Retinal pigment epithelial cell (primary cell): Measurements from ENCODE around the gene A4GALT.
"Not testable (repeated sequence)": the region's sequence is repeated elsewhere in the genome, so short reads cannot be mapped to it uniquely, and the experiment has no call there.

ENCODE experiments used
- DNase-seq: peaks from one replicate; pipeline ENCODE4 v3.0.0-alpha.2; 2010; ENCODE audit warnings: low read depth
- H3K4me3 ChIP-seq: 2 replicates; pipeline ENCODE4 v1.5.1; 2011; ENCODE audit warnings: mild to moderate bottlenecking, low read length, control low read depth, moderate library complexity
- CTCF ChIP-seq: conservative IDR thresholded peaks from 2 replicates; pipeline ENCODE4 v1.5.1; 2011; ENCODE audit warnings: low read depth, low read length, control low read depth, inconsistent platforms

The A4GALT gene

DNA sequence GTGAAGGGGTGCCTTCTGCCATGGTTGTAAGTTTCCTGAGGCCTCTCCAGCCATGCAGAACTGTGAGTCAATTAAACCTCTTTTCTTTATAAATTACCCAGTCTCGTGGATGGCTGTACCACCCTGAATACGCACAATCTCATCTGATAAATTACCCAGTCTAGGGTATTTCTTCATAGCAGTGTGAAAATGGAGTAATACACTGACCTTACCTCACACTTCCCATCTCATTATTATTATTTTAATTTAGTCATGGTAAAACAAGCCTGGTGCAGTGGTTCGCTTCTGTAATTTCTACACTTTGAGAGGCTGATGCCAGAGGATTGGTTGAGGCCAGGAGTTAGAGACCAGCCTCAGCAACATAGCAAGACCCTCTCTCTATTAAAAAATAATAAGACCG lies 41.0 kb downstream of the A4GALT start:
- no peak for DNase-seq
- no peak overlapping the region for H3K4me3 ChIP-seq
- no peak for TF ChIP-seq CTCF

DNA sequence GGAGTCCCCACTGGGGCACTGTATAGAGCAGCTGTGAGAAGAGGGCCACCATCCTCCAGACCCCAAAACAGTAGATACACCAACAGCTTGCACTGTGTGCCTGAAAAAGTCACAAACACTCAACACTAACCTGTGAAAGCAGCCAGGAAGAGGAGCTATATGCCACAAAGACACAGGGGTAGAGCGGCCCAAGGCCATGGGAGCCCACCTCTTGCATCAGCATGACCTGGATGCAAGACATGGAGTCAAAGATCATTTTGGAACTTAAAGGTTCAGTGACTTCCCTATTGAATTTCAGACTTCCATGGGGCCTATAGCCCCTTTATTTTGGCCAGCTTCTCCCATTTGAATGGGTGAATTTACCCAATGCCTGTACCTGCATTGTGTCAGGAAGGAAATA lies 41.8 kb downstream of the A4GALT start:
- H3K4me3 ChIP-seq: no peak overlapping the region
- TF ChIP-seq CTCF: no peak
- DNase-seq: no peak

DNA sequence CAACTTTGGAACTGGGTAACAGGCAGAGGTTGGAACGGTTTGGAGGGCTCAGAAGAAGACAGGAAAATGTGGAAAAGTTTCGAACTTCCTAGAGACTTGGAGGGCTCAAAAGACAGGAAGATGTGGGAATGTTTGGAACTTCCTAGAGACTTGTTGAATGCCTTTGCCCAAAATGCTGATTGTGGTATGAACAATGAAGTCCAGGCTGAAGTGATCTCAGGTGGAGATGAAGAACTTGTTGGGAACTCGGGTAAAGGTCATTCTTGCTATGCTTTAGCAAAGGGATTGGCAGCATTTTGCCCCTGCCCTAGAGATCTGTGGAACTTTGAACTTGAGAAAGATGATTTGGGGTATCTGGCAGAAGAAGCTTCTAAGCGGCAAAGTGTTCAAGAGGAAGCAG lies 42.7 kb downstream of the A4GALT start:
- not testable (repeated sequence) for H3K4me3 ChIP-seq, DNase-seq

GRCh38 chr22:42676059-42676607 lies 44.5 kb downstream of the A4GALT start:
- TF ChIP-seq CTCF: no peak
- no peak overlapping the region for H3K4me3 ChIP-seq
- DNase-seq: no peak

DNA sequence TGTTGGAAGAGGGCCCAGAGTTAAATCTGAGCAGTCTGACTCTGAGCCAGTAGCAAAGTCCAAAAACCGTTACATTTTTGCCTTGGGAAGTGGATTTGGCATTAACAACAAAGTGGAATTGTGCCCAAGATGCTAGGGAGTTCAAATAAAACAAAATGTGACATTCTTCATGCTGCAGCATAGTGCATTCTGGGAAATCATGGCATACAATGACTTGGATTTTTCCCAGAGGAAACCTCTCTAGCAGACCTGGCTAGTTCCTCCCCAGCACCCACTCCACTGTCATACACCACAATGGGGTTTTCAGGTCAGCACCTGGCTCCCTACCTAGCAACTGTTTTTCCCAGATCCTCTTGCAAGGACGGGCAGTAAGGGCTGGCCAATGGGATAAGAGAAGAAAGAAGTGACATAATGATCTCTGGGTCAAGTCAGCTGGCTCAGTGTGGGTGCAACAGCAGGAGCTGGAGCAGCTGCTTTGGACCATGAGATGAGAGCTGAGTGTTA lies 46.7 kb downstream of the A4GALT start:
- no peak overlapping the region for H3K4me3 ChIP-seq
- no peak for TF ChIP-seq CTCF
- DNase-seq: no peak

DNA sequence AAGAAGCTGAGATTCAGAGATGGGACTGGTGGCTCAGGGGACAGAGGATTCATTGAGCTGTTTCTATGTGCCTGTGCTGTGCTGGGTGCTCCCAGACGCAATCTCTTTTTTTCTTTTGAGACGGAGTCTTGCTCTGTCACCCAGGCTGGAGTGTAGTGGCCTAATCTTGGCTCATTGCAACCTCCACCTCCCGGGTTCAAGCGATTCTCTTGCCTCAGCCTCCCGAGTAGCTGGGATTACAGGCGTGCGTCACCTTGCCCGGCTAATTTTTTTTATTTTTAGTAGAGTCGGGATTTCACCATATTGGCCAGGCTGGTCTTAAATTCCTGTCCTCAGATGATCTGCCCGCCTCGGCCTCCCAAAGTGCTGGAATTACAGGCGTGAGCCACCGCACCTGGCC lies 47.6 kb downstream of the A4GALT start:
- not testable (repeated sequence) for DNase-seq, H3K4me3 ChIP-seq

DNA sequence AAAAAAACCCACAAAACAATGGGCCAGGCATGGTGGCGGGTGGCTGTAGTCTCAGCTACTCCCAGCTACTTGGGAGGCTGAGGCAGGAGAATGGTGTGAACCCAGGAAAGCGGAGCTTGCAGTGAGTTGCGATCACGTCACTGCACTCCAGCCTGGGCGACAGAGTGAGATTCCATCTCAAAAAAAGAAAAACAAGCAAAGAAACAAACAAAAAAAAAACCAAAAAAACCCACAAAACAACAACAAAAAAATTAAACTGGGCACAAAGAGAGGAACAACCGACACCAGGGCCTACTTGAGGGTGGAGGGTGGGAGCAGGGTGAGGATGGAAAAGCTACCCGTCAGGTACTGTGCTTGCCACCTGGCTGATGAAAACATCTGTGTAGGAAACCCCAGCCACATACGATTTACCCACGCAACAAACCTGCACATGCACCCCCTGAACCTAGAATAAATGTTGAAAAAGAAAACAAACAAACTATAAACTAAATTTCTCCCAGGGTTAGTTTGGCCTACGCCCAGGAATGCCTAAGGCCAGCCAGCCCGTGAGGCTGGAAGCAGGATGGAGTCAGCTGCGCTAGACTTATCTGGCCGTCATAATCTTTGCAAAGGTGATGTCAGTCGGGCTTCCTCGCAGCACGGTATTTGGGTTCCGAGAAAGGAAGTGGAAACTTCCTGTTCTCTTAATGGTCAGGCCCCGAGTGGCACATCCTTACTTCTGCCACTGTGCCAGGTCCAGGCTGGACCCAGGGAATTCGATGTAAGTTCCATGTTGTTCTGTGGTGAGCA lies 49.6 kb downstream of the A4GALT start:
- DNase-seq: no peak
- no peak overlapping the region for H3K4me3 ChIP-seq
- no peak for TF ChIP-seq CTCF

DNA sequence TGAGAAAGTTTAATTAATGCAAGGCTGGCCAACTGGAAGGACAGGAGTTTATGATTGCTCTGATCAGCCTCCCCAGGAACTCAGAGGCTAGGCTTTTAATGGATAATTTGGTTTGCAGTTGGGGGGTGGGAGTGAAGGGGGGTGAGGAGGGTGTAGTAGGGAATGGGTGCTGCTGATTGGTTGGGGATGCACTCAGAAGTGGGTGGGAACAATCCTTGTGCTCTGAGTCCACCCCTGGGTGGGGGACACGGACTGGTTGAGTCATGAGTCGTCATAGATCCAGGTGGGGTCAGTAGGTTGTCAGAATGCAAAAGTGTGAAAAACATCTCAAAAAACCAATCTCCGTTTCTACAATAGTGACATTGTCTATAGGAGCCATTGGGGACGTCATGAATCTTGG lies 50.6 kb downstream of the A4GALT start:
- TF ChIP-seq CTCF: no peak
- no peak for DNase-seq
- H3K4me3 ChIP-seq: no peak overlapping the region

- not testable (repeated sequence) for H3K4me3 ChIP-seq, DNase-seq
Observed at GRCh38 chr22:42666393-42666792, 54.3 kb downstream of the A4GALT start.
